Lower leg skin (tissue), 3 donors: ENCODE data around the gene DMRTB1.

ENCODE experiments used
- CTCF ChIP-seq, 3 donors: fragments of 450-650 bp; IDR thresholded peaks; one replicate each; pipeline ENCODE4 v1.5.1; 2016; ENCODE audit warnings: antibody characterized with exemption in 3 of 3, mild to moderate bottlenecking in 3 of 3, moderate library complexity in 2 of 3
- POLR2A ChIP-seq, 2 donors: fragments of 450-650 bp; IDR thresholded peaks; one replicate each; pipeline ENCODE4 v1.6.1; 2016 to 2017; ENCODE audit warnings: antibody characterized with exemption in 2 of 2, mild to moderate bottlenecking in 1 of 2, moderate library complexity in 1 of 2

GRCh38 chr1:53480678-53481077 is 21.5 kb downstream of the DMRTB1 start:
- TF ChIP-seq POLR2A (IDR thresholded peaks at IDR 0.05) (no peak), CTCF (IDR thresholded peaks at IDR 0.05) (no peak)
